Peyer's patch (tissue), 4 donors: ENCODE data around the gene PKP4.

Experiments used
- CTCF ChIP-seq, 6 experiments: fragments of 450-650 bp in 4 of 6; fragments of 200-600 bp in 2 of 6; sonication (generic) in 1 of 6; IDR thresholded peaks; one replicate each; pipeline ENCODE4 v1.5.1; 2017 to 2019; ENCODE audit warnings: antibody characterized with exemption in 6 of 6, mild to moderate bottlenecking in 3 of 6, moderate library complexity in 1 of 6
- POLR2A ChIP-seq, 2 donors: fragments of 450-650 bp; IDR thresholded peaks; one replicate each; pipeline ENCODE4 v1.5.1; 2017; ENCODE audit warnings: antibody characterized with exemption in 2 of 2, mild to moderate bottlenecking in 2 of 2, moderate library complexity in 2 of 2

GRCh38 chr2:158410132-158410531, 46.6 kb upstream of the PKP4 start:
- TF ChIP-seq CTCF (IDR thresholded peaks at IDR 0.05) = no peak
- no peak for TF ChIP-seq POLR2A (IDR thresholded peaks at IDR 0.05)
